ENCODE data around the gene FBXO17. TPM values are rescaled to one million over a fixed set of nuclear protein-coding genes. Genes with fewer than 3 reads are reported as not detected.
A peak's percentile ranks its signal among the peaks of the same experiment; 100 is the strongest.

FBXO17 gene
- polyA plus RNA-seq, 1 donor from 2014 or later = not detected

DNA sequence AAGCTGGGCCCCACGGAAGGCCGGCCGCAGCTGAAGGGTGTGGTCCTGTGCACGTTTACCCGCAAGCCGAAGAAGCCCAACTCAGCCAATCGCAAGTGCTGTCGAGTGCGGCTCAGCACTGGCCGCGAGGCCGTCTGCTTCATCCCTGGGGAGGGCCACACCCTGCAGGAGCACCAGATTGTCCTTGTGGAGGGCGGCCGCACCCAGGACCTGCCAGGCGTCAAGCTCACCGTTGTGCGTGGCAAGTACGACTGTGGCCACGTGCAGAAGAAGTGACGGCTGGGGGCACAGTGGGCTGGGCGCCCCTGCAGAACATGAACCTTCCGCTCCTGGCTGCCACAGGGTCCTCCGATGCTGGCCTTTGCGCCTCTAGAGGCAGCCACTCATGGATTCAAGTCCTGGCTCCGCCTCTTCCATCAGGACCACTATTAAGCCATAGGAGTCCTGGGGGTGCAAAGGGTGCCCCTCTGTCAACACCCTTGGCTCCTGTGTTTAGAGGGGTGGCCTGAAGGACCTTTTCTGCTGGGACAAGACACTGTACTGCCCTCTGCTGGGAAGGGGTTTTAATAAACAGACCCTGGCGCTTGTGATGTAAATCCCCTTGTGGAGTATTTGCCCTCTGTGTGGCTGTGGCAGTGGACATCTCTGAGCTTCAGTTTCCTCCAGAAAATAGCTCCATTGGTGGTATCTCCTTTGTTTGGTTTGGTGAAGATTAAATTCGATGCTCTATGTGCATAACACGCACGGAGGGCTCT is 42.9 kb downstream of the FBXO17 start:
- Histone ChIP-seq H3F3A (ENCODE audit: insufficient read depth, low read length, poor library complexity, severe bottlenecking) (no peaks in the 10 kb centered on the region), H4K20me1 (ENCODE audit: insufficient read depth) (no peaks in the 10 kb centered on the region), H2AFZ (ENCODE audit: low read depth, low read length) (no peak overlapping the region), H3K27ac (ENCODE audit: low read length) (no peak overlapping the region), H3K4me2 (ENCODE audit: low read length) (no peak overlapping the region), H3K4me3 (ENCODE audit: low read length) (no peak overlapping the region), H3K9me2 (ENCODE audit: insufficient read depth, low read length) (no peaks in the 10 kb centered on the region), H3K36me3 (ENCODE audit: insufficient read depth, low read length) (no peaks in the 10 kb centered on the region), H3K27me3 (ENCODE audit: insufficient read depth, low read depth, low read length) (no peaks in the 10 kb centered on the region), H3K9me3 (ENCODE audit: low read length) (no peaks in the 10 kb centered on the region), H3K9ac (ENCODE audit: low read length) (no peak overlapping the region), H3K79me2 (replicated peaks; ENCODE audit: insufficient read depth, low read length) (peaks cover 12% of the 10 kb centered on the region)
- TF ChIP-seq, protein P1, sequence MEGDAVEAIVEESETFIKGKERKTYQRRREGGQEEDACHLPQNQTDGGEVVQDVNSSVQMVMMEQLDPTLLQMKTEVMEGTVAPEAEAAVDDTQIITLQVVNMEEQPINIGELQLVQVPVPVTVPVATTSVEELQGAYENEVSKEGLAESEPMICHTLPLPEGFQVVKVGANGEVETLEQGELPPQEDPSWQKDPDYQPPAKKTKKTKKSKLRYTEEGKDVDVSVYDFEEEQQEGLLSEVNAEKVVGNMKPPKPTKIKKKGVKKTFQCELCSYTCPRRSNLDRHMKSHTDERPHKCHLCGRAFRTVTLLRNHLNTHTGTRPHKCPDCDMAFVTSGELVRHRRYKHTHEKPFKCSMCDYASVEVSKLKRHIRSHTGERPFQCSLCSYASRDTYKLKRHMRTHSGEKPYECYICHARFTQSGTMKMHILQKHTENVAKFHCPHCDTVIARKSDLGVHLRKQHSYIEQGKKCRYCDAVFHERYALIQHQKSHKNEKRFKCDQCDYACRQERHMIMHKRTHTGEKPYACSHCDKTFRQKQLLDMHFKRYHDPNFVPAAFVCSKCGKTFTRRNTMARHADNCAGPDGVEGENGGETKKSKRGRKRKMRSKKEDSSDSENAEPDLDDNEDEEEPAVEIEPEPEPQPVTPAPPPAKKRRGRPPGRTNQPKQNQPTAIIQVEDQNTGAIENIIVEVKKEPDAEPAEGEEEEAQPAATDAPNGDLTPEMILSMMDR (IDR thresholded peaks at IDR 0.05; ENCODE audit: poor library complexity, severe bottlenecking) = no peak
- TF ChIP-seq, protein P2, sequence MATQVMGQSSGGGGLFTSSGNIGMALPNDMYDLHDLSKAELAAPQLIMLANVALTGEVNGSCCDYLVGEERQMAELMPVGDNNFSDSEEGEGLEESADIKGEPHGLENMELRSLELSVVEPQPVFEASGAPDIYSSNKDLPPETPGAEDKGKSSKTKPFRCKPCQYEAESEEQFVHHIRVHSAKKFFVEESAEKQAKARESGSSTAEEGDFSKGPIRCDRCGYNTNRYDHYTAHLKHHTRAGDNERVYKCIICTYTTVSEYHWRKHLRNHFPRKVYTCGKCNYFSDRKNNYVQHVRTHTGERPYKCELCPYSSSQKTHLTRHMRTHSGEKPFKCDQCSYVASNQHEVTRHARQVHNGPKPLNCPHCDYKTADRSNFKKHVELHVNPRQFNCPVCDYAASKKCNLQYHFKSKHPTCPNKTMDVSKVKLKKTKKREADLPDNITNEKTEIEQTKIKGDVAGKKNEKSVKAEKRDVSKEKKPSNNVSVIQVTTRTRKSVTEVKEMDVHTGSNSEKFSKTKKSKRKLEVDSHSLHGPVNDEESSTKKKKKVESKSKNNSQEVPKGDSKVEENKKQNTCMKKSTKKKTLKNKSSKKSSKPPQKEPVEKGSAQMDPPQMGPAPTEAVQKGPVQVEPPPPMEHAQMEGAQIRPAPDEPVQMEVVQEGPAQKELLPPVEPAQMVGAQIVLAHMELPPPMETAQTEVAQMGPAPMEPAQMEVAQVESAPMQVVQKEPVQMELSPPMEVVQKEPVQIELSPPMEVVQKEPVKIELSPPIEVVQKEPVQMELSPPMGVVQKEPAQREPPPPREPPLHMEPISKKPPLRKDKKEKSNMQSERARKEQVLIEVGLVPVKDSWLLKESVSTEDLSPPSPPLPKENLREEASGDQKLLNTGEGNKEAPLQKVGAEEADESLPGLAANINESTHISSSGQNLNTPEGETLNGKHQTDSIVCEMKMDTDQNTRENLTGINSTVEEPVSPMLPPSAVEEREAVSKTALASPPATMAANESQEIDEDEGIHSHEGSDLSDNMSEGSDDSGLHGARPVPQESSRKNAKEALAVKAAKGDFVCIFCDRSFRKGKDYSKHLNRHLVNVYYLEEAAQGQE (IDR thresholded peaks at IDR 0.05; ENCODE audit: borderline replicate concordance) = no peak
- TF ChIP-seq EZH2 (IDR thresholded peaks at IDR 0.05; ENCODE audit: borderline replicate concordance, insufficient read depth, low read length, poor library complexity, severe bottlenecking) (no peak), EP300 (conservative IDR thresholded peaks at IDR 0.05; ENCODE audit: poor library complexity, severe bottlenecking) (no peak), POLR2AphosphoS5 (IDR thresholded peaks at IDR 0.05) (no peak), SMC3 (conservative IDR thresholded peaks at IDR 0.05; ENCODE audit: poor library complexity) (no peak), RAD21 (conservative IDR thresholded peaks at IDR 0.05) (no peak)

DNA sequence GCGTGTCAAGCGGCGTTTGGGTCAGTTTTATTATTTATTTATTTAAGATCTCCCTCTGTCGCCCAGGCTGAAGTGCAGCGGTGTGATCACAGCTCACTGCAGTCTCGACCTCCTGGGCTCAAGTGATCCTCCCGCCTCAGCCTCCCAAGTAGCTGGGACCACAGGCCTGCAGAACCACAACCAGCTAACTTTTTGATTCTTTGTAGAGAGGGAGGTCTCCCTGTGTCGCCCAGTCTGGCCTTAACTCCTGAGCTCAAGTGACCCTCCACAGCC is 44.1 kb downstream of the FBXO17 start:
- no peaks in the 10 kb centered on the region for H3F3A ChIP-seq (ENCODE audit: insufficient read depth, low read length, poor library complexity, severe bottlenecking)
- no peaks in the 10 kb centered on the region for H3K9me2 ChIP-seq (ENCODE audit: insufficient read depth, low read length)
- TF ChIP-seq, protein P1 (IDR thresholded peaks at IDR 0.05; ENCODE audit: poor library complexity, severe bottlenecking) = no peak
- TF ChIP-seq SMC3 (conservative IDR thresholded peaks at IDR 0.05; ENCODE audit: poor library complexity) (no peak), EZH2 (IDR thresholded peaks at IDR 0.05; ENCODE audit: borderline replicate concordance, insufficient read depth, low read length, poor library complexity, severe bottlenecking) (no peak), RAD21 (conservative IDR thresholded peaks at IDR 0.05) (no peak), POLR2AphosphoS5 (IDR thresholded peaks at IDR 0.05) (no peak), TAF1 (IDR thresholded peaks at IDR 0.05; ENCODE audit: low read depth) (no peak)
- H3K9me3 ChIP-seq (ENCODE audit: low read length) = no peaks in the 10 kb centered on the region
- peak overlapping the region; percentile 71 for H3K4me3 ChIP-seq (ENCODE audit: low read length)
- peak overlapping the region; percentile 80 for H3K9ac ChIP-seq (ENCODE audit: low read length)
- no peak overlapping the region for H3K27ac ChIP-seq (ENCODE audit: low read length)
- H2AFZ ChIP-seq (ENCODE audit: low read depth, low read length) = no peak overlapping the region
- H3K36me3 ChIP-seq (ENCODE audit: insufficient read depth, low read length) = no peaks in the 10 kb centered on the region
- no peaks in the 10 kb centered on the region for H4K20me1 ChIP-seq (ENCODE audit: insufficient read depth)
- H3K27me3 ChIP-seq (ENCODE audit: insufficient read depth, low read depth, low read length) = no peaks in the 10 kb centered on the region
- peaks cover 12% of the 10 kb centered on the region for H3K79me2 ChIP-seq (replicated peaks; ENCODE audit: insufficient read depth, low read length)
- H3K4me2 ChIP-seq (ENCODE audit: low read length) = peak overlapping the region; percentile 90

All from neural cell (in vitro differentiated cells).